Central memory CD4-positive, alpha-beta T cell (primary cell): Measurements from ENCODE around the gene PDE7B.

Experiments
- DNase-seq: peaks from one replicate; pipeline ENCODE4 v3.0.0; 2022

Gene PDE7B

DNA sequence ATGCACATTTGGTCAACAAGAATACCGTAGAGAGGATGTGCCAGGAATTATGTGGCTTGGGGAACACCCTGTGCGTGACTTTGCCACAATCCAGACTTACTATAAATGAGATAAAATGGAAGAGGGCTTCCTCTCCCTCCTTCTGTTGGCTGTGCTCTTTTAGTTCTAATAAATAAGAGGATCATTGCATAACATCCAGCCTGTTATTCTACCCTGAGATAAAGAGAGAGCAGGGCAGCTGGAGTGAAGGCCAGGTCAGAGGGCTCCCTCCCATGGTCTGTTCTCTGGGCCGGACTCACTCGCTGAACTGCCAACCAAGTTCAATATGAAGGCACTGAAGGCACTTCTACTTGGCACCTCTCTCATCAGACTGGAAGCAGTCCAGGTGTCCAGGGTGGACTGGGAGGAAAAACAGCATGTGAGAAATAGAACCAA, 306.9 kb downstream of the PDE7B start:
- DNase-seq, result no peak

- DNase-seq, result no peak
Observed at GRCh38 chr6:136158971-136159370, 307.5 kb downstream of the PDE7B start.

DNA sequence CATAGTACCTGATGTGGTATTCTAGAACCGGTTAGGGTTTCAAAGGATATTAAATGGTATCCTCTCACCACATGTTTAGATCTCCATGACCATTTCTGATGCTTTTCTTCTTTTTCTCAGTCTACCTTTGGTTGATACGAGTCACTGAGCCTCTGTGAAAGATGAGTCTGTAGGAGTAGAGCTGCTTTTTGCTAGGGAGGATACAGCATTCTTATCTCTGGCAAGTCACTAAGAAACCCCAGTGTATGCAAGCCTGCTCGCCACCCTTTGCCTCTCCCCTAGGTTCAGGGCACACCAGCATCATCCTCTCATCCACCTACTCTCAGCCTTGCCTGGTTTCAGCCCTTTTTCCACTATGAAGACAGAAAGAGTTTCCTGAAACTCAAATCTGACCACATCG, 308.7 kb downstream of the PDE7B start:
- DNase-seq, result no peak

GRCh38 chr6:136161950-136162349, 310.4 kb downstream of the PDE7B start:
- no peak for DNase-seq

- no peak for DNase-seq
Observed at GRCh38 chr6:136163260-136163659, 311.8 kb downstream of the PDE7B start.

- no peak for DNase-seq
Observed at GRCh38 chr6:136166815-136167214, 315.3 kb downstream of the PDE7B start.

DNA sequence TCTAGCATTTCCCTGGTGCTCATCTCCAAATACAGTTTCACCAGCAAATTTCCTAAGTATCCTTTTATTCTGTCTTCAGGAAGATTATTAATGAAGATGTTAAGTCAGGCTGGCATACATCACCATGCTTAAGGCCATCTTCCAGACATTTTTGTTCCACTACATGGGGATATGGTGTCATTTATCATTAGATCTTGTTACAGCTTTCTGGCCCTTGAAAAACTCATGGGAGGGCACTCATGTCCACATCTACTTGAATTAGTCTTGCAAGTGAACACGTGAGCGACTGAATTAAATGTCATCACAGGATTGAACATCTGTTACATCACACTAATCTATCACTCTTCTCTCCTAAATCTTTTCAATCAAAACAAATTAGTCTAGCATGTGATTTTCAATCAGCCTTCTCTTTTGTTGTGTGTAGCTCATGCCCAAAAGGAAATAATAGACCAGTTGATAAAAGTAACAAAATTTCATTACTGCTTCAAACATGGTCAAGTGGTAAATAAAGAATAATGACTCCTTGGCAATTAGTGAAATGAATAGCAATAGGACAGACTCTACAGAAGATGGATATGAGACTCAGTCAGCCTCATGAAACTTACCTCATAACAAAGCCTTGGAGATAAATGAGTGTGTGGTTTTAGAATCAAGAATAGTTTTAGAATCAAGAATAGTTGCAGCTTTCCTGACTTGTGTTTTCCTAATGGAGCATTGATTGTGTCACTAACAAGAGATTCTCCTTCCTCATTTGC, 318.1 kb downstream of the PDE7B start:
- DNase-seq, result no peak

DNA sequence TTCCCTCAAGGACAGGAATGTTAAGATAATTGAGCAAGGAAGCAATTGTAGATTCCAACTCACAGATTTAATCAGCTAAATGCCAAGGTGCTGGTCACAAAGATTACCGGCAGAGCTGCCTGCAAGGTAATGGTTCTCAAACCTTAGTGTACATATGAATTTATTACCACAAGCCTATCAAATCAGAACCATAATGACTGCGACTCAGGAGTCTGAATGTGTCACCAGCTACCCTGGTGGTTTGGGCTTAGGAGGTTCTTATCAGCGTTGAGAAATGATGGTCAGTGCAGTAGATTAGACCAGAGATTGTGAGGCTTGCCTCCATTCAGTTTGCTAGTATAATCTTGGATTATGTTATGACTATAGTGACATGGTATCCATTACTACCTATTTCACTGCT, 319.7 kb downstream of the PDE7B start:
- DNase-seq, result no peak

GRCh38 chr6:136173519-136174507, 322.3 kb downstream of the PDE7B start:
- no peak for DNase-seq

DNA sequence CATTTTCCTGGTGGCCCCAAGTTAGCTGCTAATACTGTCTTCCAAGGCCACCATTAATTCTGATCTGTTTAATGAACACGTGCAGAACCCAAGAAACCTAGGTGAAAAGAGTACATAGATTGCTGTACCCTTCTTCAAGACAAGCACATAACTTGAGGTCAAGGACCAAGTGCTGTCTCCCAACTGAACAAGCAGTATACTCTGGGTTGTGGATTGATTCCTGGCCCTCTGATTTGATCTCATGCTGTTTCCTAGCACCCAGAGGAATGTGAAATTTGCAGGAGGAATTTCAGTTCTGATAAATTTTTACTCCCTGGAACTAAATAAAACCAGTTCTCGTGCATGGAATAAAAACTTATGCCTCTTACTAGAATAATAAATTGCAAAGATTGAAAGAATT, 323.0 kb downstream of the PDE7B start:
- DNase-seq, result no peak

DNA sequence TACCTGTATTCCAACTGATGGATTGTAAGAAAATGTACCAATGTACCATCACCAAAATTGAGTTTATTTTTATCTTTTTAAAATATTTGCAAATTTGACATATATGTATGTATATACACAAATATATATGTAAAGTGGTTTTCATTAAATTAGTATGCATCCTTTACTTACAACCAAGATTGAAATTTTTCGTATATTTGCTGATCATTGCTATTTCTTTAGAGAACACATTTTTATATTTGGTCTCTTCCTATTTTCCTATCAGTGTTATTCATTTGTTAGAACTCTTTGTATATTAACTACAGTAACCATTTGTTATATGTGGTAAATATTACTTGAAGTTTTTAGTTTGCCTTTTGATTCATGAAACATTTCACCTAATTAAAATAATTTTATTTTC, 324.4 kb downstream of the PDE7B start:
- no peak for DNase-seq

DNA sequence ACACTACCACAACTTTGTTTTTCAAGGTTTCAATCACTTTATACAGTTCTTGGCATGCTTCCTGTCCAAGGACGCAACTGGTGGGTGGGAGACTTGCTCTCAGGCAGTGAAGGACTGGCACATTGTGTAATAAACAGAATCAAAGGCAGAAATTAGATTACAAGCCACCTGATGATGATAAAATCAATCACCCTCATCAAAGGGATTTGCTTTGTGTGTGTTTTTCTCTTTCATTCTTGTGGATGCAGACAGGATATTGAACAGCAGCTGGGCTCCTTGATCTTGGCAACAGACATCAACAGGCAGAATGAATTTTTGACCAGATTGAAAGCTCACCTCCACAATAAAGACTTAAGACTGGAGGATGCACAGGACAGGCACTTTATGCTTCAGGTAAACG, 327.2 kb downstream of the PDE7B start:
- DNase-seq, result no peak

DNA sequence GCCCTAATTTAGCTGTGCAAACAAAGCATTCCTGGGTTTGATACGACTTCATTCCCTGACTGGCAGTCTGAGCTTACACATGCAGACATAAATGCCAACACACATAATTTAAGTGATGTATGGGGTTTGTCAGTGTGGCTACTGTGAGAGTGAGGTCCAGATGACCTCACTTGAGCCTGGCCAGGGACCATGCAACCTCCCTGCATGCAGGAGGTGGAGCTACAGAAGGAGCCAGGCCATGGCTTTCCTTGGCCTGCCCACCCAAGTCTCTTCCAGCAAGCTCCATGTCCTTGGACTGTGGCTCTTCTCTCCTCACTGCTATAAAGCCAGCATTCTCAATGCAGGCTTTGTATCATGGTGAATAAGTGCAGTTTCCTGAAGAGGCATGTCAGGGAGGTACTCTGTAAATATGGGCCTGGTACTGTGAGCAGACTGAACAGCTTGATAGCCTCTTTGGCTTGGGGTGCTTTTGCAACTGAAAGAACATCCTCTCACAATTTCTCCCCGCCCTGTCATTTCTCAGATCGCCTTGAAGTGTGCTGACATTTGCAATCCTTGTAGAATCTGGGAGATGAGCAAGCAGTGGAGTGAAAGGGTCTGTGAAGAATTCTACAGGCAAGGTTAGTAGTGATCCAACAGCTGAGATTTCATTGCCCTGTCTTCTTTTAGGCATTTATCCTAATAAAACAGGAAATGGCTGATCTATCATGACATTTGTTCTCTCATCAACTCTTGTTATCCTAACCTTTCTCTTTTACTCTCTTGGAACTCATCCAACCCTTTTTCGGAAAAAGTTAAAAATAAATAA, 329.4 kb downstream of the PDE7B start:
- no peak for DNase-seq

- no peak for DNase-seq
Observed at GRCh38 chr6:136181512-136181833, 330.0 kb downstream of the PDE7B start.

GRCh38 chr6:136181861-136182260, 330.4 kb downstream of the PDE7B start:
- DNase-seq, result no peak

GRCh38 chr6:136184738-136185137, 333.2 kb downstream of the PDE7B start:
- DNase-seq, result no peak

DNA sequence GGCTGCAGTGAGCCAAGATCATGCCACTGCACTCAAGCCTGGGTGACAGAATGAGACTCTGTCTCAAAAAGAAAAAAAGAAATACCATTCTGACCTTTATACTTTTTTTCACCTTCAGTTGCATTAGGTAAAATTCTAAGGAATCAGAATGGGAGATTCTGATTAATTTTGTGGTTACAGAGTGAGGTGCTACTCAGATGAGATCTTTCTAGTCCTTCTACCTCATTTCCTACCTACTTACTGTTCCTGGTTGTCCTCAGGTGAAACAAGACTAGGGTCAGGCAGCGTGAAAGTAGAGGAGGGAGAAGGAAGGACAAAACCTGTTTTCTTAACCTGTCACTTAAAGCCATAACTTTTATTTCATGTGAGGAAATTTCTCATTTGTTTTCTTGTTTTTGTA, 334.9 kb downstream of the PDE7B start:
- DNase-seq, result no peak

DNA sequence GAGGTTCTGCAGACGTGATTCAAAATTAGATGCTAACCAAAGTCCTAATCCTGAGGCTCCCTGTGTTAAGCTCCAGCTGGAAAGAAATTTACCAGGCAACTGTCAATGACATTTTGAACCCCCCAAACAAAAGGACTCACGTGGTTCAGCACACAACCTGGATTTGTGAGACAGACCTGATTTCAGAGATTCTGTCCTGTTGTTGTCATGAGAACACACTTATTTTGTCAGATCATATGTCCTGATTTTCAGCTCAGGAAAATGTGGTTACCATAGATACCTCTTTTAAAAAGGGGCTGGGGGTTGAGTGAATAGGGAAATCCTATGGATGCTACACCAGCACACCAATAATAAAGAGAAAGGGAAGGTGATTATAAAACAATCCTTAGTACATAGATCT, 337.0 kb downstream of the PDE7B start:
- DNase-seq, result no peak

DNA sequence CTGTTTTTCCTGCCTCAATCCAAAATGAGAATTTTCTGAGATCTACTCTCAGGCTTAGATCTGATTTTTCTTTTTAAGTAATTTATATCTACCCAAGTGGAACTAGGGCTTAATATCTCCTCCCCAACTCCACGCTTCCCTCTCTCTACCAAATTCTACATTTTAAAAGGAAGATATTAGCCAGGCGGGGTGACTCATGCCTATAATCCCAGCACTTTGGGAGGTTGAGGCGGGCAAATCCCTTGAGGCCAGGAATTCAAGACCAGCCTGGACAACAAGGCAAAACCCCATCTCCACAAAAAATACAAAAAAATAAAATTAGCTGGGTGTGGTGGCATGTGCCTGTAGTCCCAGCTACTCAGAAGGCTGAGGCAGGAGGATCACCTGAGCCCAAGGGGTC, 337.6 kb downstream of the PDE7B start:
- DNase-seq, result no peak

GRCh38 chr6:136191606-136192312, 340.3 kb downstream of the PDE7B start:
- DNase-seq, result no peak

DNA sequence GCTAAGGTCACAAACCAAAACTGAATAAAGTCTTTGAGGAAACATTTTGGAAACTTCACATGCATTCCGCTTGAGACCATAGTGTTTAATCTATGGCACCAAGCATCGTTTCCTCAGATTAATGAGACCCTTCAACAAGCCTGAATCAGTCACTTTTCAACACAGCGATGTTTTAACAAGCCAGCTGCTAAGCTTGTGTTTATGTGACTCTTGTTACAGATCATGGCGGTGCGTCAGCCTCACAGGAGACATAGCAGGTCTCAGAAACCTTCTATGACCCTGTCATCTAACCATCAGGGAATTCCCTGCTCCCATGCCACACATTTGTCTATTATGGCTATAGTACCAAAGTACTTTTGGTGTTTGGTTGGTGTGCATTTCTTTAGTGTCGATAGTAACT, 341.4 kb downstream of the PDE7B start:
- no peak for DNase-seq

GRCh38 chr6:136201732-136202131, 350.2 kb downstream of the PDE7B start:
- no peak for DNase-seq

DNA sequence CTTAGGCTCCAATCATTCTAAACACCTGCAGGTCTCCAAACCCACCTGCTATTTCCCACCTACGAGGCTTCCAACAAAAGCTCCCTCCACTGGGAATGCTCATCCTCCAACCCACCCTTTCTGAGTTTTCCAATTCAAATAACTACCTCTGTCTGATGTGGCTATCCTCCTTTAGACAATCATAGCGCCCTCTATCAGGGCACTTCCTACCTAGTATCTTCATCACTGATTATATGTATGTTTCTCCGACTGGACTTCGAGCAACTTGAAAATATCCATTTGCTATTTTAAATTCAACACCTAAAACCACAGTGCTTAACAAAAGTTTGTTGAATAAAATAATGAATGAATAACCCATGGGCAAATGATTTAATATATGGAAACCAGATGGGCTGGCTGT, 357.3 kb downstream of the PDE7B start:
- DNase-seq, result no peak
